Tongue (tissue), 2 donors: ENCODE measurements around the gene CYP2C18. TPM values are rescaled to one million over a fixed set of nuclear protein-coding genes. Genes with fewer than 3 reads are reported as not detected.
"Not testable (repeated sequence)": the region's sequence is repeated elsewhere in the genome, so short reads cannot be mapped to it uniquely, and the experiment has no call there.

Experiments used
- DNase-seq: peaks from one replicate; pipeline ENCODE4 v3.0.0-alpha.2; 2015
- total RNA-seq: library from RNA; depleted of rRNA; stranded (reverse); fragments of >200 nt; gene quantifications from one replicate; pipeline ENCODE4 v1.2.3, GENCODE V29; 2014

Gene CYP2C18
- 8.4 TPM for total RNA-seq

DNA sequence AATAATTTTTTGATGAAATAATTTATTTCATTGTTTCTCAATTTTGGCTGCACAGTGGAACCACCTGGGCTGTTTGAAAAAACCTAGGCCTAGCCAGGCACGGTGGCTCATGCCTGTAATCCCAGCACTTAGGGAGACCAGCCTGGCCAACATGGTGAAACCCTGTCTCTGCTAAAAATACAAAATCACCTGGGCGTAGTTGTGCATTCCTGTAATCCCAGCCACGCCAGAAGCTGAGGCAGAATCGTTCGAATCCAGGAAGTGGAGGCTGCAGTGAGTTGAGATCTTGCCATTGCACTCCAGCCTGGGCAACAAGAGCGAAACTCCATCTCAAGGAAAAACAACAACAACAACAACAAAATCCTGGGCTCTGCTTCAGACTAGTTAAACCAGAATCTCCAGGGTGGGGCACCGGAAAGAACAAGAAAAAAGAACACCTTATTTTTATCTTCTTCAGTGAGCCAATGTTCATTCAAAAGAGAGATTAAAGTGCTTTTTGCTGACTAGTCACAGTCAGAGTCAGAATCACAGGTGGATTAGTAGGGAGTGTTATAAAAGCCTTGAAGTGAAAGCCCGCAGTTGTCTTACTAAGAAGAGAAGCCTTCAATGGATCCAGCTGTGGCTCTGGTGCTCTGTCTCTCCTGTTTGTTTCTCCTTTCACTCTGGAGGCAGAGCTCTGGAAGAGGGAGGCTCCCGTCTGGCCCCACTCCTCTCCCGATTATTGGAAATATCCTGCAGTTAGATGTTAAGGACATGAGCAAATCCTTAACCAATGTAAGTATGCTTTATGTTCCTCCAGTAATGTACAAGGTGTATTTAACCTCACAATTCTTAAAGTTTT is at the start of gene CYP2C18:
TSS of gene CYP2C18 (plus strand) at position 516 of the 841 bp plus-strand sequence. CDS start at position 607, 91 bp downstream.
- no peak for DNase-seq

DNA sequence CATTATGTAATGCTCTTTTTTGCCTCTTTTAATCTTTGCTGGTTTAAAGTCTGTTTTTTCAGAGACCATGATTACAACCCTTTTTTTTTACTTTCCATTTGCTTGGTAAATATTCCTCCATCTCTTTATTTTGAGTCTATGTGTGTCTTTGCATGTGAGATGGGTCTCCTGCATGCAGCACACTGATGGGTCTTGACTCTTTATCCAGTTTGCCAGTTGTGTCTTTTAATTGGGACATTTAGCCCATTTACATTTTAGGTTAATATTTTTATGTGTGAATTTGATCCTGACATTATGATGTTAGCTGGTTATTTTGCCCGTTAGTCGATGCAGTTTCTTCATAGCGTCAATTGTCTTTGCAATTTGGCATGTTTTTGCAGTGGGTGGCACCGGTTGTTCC is 45.4 kb upstream of the CYP2C18 start:
- DNase-seq = not testable (repeated sequence)

DNA sequence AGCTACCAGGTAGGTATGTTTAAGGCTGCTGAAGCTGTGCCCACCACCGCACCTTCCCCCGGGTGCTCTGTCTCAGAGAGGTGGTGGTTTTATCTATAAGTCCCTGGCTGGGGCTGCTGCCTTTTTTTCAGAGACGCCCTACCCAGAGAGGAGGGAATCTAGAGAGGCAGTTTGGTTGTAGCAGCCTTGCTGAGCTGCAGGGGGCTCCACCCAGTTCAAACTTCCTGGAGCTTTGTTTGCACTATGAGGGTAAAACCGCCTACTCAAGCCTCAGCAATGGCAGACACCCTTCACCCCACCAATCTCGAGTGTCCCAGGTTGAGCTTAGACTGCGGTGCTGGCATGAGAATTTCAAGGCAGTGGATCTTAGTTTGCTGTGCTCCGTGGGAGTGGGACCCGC is 43.6 kb upstream of the CYP2C18 start:
- no peak for DNase-seq

DNA sequence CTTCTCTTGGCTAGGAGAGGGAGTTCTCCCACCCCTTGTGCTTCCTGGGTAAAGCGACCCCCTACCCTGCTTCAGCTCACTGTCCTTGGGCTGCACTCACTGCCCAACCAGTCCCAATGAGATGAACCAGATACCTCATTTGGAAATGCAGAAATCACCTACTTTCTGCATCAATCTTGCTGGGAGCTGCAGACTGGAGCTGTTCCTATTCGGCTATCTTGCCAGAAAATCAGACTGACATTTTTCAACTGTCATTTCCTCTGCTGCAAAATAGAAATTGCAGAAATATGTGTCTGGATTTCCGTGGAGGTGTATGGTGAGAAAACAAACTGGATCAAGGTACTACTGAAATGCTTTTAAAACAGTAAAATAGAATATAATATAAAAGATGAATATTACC is 43.0 kb upstream of the CYP2C18 start:
- DNase-seq = no peak

DNA sequence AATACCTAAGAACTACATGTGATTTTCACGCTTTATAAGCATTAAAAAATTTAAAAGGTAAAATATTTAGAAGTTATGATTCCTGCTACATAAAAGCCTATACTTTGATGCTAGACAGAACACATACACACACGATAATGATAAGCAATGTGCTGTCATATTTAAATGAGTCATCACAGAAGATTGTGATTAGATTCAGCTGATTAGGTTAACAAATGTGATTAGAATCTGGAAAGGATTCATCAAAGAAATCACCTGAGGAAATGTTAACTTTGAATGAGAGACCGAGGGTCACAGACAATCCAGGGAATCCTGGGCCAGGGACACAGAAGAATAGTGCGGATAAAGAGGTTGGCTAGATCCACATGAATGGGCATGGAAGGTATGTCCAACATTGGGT is 42.0 kb upstream of the CYP2C18 start:
- DNase-seq = no peak

DNA sequence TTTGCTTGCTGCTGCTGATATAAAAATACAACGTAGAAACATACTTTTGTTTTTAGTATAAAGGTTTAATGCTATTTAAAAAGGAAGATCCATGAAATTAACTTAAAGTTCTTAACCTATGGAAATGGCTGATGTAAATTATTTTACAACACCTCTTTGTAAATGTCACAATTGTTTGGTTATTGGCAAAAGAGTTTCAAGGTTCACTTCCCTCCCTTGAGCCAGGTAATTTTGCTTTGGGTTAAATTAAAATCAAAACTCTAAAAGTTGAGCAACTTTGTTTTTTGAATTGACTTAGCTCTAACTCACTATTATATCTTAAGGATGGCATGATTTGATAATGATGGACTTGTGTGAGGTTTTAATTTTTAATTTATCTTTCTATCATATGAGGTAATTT is 39.2 kb upstream of the CYP2C18 start:
- no peak for DNase-seq

DNA sequence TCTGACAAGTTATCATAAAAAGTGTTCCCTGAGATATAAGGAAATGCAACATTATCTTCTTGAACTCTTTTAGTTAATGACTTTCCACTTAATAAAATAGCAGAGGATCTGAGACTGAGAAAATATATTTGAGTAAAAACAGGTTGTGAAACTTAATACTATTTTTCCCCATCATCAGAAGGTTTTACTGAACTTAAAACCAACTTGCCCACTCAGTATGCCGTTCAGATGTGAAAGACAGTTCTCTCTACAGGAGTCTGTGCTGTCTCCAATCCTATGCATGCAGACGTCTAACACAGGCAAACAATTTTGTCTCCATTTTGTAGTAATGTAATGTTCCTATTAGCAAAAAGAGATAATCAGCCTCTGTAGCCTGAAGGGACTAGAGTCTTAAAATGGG is 38.2 kb upstream of the CYP2C18 start:
- DNase-seq = no peak

DNA sequence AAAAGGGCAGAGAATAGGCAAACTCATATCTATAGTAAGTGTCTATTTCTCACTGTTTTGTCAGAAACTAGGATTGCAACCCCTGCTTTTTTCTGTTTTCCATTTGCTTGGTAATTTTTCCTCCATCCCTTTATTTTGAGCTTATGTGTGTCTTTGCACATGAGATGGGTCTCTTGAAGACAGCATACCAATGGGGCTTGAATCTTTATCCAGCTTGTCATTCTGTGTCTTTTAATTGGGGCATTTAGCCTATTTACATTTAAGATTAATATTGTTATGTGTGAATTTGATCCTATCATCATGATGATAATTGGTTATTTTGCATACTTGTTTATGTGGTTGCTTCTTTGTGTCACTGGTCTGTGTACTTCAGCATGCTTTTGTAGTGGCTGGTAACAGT is 28.3 kb upstream of the CYP2C18 start:
- DNase-seq = not testable (repeated sequence)

DNA sequence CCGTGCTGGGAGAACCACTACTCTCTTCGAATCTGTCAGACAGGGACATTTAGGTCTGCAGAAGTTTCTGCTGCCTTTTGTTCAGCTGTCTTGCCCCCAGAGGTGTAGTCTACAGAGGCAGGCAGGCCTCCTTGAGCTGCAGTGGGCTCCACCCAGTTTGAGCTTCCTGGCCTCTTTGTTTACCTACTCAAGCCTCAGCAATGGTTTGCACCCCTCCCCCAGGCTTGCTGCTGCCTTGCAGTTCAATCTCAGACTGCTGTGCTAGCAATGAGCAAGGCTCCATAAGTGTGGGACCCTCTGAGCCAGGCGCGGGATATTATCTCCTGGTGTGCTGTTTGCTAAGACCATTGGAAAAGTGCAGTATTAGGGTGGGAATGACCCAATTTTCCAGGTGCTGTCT is 20.5 kb upstream of the CYP2C18 start:
- not testable (repeated sequence) for DNase-seq

DNA sequence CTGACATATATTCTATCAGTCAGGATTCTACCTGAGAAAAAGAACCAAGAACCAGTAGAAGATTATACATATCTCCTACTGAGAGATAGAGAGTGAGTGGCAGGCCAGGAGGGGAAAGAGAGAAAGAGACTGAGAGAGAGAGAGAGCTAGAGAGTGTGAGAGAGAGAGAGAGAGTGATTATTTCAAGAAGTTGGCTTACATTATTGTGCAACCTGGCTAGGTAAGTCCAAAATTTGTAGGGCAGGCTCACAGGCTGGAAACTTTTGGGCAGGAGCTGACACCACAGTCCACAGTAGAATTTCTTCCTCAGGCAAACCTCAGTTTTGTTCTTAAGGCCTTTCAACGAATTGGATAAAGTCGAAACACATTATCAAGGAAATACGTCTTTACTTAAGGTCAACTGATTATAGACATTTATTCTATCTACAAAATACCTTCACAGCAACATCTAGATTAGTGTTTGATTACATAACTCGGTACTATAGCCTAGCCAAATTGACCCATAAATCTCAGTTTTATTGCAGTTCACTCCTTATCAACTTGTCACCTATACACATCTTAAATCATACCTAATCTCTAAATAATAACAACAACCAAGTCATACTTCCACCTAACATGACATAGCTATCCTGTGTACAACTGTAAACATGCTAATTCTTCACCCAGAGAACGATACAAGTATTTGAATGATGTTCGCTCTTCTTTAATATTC is 17.0 kb upstream of the CYP2C18 start:
- no peak for DNase-seq

DNA sequence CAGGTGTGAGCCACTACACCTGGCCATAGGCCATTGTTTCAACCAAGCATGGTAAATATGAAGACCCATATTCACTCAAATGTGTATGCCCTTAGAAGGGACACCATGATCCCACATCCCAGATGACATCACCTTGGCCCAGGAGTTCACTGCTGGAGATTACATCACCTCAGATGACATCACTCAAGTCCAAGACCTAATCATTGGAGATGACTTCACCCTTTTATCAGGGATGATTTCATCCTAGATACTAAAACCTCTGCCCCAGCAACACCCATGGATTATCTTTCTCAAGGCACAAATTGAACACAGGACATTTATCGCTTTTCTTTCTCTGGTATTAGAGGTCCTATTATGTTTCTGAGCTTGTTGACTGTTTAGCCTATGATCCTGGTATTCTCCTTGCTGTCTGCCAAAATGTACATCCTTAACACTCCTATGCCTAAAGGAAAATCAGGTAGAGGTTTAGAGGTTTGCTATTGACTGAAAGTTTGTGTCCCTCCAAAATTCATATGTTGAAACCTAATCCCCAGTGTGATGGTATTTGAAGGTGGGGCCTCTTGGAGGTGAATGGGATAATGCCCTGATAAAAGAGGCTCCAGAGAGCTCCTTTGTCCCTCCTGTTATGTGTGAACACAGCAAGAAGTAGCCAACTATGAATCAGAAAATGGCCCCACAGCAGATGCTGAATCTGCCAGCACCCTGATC is 9.8 kb upstream of the CYP2C18 start:
- DNase-seq = no peak

DNA sequence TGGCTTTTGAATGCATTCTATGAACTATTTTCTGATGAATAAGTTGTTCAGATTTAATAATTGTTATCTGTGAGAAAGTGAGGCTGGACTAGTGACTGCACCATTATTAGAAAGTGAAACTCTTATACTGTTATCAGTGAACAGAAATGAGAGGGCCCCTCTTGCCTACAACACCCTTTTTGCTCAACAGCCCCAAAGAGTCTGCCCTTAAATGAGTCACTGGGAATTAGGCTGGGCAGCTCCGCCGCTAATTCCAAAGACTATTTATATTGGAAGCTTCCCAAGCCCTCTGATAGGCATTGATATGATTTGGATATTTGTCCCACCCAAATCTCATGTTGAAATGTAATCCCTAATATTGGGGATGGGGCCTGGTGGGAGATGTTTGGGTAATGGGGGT is 7.0 kb upstream of the CYP2C18 start:
- no peak for DNase-seq

DNA sequence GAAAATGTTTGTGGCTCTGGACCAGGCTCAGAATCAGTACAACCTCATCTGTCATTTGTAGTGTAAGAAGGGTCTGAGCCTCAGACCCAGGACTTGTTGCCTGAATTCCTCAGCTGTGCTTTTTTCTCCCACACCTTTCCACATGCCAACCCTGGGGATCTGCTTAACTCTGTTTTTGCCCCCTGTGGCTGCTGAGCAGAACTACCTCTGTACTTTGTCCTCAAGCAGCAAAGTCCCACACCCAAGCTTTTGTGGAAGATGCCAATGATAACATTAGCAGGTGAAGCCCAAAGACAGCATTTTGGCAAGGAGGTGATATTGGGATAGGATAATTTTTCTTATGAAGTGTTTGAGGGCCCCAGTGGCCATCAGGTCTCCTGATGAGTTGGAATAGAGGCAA is 5.8 kb upstream of the CYP2C18 start:
- no peak for DNase-seq

DNA sequence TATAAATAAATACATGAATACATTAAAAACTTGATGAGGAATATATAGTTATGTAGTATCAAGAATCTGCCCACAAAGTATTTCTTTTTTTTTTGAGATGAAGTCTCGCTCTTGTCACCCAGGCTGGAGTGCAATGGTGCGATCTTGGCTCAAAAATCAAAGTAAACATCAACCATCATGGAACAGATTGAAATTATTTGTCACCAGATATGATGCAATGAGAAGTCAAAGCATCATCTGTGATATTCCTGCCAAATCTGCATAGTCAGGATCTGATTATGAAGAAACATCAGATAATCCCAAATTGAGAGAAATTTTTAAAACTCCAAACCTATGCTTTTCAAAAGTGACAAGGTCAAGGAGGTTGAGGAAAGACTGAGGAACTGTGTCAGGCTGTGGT is 5.1 kb upstream of the CYP2C18 start:
- no peak for DNase-seq

DNA sequence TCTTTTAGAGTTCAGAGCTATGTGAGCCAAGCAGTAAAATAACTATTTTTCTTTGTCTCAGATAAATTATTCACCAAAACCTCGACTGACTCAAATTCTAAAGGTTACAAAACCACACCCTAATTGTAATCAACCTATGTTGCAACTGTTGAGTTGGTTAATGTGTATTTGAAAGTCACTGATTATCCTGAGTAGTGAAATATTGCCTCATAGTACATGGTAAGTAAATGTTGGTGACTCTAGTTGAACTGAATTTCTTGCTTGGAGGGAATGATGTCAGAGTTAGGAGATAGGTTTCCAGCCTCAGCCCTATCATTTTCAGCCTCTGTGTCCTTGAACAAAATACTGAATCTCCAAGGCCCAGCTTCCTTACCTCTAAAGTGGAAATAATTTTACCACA is 3.0 kb upstream of the CYP2C18 start:
- DNase-seq = no peak

DNA sequence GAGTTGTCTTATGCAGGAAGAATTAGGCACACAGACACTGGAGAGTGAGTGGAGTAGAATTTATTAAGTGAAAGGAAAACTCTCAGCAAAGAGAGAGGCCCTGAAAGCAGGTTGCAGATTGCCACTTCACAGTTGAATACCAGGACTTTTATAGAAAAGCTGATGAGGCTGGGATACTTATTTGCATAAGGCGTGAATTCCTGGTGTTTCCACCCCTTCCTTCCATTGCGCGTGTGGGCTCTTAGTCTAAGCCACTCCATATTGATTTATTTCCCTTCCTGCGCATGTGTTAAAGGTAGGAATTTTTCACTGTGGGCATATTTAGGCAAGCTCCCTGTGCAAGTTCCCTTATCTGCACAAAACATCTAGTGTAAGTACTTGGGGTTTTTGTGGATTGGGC is 893 bp upstream of the CYP2C18 start:
- peak; percentile 4 for DNase-seq

DNA sequence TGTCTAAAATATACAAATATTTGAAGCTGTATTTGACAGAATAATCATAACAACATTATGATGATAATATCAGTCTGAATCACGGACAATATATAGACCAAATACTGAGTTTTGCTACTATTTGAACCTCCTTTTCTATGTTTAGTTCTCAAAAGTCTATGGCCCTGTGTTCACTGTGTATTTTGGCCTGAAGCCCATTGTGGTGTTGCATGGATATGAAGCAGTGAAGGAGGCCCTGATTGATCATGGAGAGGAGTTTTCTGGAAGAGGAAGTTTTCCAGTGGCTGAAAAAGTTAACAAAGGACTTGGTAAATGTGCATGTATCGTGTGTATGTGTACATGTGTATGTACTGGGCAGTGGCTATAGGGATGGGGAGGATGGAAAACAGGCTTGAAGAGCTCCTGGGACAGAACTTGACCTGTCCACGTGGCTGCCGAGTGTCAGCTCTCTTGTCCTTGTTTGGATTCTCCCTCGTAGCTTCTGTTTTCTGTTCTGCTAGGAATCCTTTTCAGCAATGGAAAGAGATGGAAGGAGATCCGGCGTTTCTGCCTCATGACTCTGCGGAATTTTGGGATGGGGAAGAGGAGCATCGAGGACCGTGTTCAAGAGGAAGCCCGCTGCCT is 4.2 kb downstream of the CYP2C18 start:
- no peak for DNase-seq

DNA sequence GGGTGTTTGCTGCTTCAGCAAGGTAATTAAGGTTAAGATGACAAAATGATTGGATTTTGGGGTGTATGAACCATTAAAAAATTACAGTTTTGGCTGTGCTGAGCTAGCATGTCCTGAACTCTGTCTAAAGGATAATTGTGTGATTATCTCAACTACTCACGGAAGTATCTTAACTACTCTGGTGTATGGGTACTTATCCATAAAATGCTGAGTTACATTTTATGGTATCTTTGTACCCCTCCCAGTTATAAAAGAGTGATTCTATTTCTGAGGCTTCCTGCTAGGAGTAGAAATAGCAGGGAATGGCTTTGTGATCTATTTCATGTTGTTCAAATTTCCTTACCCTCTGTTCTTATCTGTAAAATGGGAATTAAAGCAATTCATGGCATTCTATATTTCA is 22.6 kb downstream of the CYP2C18 start:
- no peak for DNase-seq

DNA sequence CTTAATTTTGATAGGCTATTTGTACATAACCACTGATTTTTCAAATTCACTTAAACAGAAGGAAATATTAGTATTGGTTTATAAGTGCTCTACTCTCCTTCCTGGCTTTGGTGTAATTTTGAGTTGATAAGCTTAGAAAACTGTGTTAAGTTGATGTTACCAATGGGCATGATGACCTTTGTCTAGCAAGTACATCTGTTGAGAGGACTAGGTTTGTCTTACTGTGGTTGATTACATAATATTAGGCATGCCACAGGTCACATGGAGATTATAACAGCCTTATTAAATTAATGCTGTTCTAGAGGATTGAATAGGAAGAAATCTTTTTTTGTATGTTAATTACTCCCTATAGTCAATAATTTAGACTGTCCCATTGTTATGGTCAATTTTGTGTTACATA is 27.0 kb downstream of the CYP2C18 start:
- DNase-seq = no peak

DNA sequence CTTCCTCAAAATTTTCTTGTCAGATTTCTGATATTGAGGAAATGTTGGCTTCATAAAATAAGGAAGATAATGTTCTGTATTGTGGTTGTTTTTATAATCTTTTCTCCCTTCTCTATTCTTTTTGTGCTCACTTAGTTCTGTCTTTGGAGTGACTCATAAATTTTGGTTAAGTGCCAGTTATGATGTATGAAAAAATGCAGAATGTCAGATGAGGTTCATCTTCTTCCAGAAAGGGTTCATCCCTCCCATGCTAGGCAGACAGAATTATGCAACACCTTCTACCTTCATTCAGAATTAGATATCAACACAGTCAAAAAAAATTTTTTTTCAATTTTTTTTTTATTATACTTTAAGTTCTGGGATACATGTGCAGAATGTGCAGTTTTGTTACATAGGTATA is 42.3 kb downstream of the CYP2C18 start:
- DNase-seq = no peak

DNA sequence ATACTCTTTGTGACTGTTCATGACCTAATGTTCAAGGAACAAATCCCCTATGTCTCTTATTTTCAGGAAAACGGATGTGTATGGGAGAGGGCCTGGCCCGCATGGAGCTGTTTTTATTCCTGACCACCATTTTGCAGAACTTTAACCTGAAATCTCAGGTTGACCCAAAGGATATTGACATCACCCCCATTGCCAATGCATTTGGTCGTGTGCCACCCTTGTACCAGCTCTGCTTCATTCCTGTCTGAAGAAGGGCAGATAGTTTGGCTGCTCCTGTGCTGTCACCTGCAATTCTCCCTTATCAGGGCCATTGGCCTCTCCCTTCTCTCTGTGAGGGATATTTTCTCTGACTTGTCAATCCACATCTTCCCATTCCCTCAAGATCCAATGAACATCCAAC is 51.7 kb downstream of the CYP2C18 start:
- DNase-seq = no peak

DNA sequence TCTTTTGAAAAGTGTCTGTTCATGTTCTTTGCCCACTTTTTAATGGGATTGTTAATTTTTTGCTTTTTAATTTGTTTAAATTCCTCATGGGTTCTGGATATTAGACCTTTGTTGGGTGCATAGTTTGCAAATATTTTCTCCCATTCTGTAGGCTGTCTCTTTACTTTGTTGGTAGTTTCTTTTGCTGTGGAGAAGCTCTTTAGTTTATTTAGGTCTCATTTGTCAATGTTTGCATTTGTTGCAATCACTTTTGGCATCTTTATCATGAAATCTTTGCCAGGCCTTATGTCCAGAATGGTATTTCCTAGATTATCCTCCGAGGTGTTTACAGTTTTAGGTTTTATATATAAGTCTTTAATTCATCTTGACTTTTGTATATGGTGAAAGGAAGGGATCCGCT is 55.1 kb downstream of the CYP2C18 start:
- no peak for DNase-seq

DNA sequence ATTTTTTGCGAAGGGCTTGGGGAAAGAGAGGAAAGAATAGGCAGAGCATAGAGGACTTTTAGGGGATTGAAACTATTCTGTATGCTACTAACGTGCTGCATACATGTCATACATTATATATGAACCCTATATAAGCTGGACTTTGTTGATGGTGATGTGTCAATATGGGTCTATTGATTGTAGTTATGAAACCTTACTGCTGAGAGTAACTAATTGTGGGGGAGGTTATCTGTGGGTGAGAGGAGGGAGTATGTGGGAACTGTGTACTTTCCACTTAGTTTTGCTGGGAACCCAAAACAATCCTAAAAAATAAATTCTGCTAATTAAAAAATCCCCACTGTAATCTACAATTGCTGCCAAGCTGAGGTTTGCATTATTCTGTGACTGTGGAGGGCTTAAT is 63.6 kb downstream of the CYP2C18 start:
- DNase-seq = no peak
